H1 (cell line): ENCODE data around the gene FOXP4. TPM values are rescaled to one million over a fixed set of nuclear protein-coding genes. Genes with fewer than 3 reads are reported as not detected.
A peak's percentile ranks its signal among the peaks of the same experiment; 100 is the strongest.

ENCODE experiments used
- CTCF ChIA-PET: fragments of 300-600 bp; sonication (Branson Sonifier 250); formaldehyde crosslinking; loops from one replicate; lab custom pipeline; 2021; ENCODE audit not compliant: partially characterized antibody; lab: Charles Lee
- POLR2A ChIA-PET: fragments of 300-600 bp; sonication (Branson Sonifier 250); formaldehyde crosslinking; loops from one replicate; lab custom pipeline; 2021; ENCODE audit warnings: inconsistent platforms; ENCODE audit not compliant: partially characterized antibody; lab: Charles Lee
- DNase-seq, 2 experiments: peaks; one replicate each; pipeline versions ENCODE4 v3.0.0 to v3.0.0-alpha.2; 2010 to 2022; ENCODE audit warnings: low spot score in 2 of 2, low read depth in 1 of 2, mixed read lengths in 1 of 2
- FAIRE-seq: peaks from 2 replicates; lab custom pipeline; 2011; peaks lifted over from hg19 to GRCh38; lab: Jason Lieb, UNC
- H2AFZ ChIP-seq: 2 replicates; pipeline ENCODE4 v1.8.1; 2012; ENCODE audit warnings: low read length, inconsistent platforms
- H2AK5ac ChIP-seq: 2 replicates; pipeline ENCODE4 v1.6.1; 2013; ENCODE audit warnings: low read depth, low read length
- H2BK120ac ChIP-seq: replicated peaks from 2 replicates; pipeline ENCODE3; 2013; ENCODE audit warnings: low read depth, low read length, inconsistent platforms
- H2BK12ac ChIP-seq: 2 replicates; pipeline ENCODE4 v1.6.1; 2013; ENCODE audit warnings: low read depth, low read length
- H2BK15ac ChIP-seq: 2 replicates; pipeline ENCODE4 v1.6.1; 2013; ENCODE audit warnings: low read length
- H2BK20ac ChIP-seq: 2 replicates; pipeline ENCODE4 v1.6.1; 2013; ENCODE audit warnings: low read length
- H2BK5ac ChIP-seq: 2 replicates; pipeline ENCODE4 v1.6.1; 2013; ENCODE audit warnings: low read depth, low read length
- H3K14ac ChIP-seq: 2 replicates; pipeline ENCODE4 v1.6.1; 2013; ENCODE audit warnings: inconsistent platforms; ENCODE audit not compliant: insufficient read length
- H3K18ac ChIP-seq: 2 replicates; pipeline ENCODE4 v1.6.1; 2013; ENCODE audit warnings: low read length; ENCODE audit errors: extremely low read depth
- H3K23ac ChIP-seq: 2 replicates; pipeline ENCODE4 v1.6.1; 2013; ENCODE audit warnings: inconsistent platforms; ENCODE audit not compliant: insufficient read length
- H3K23me2 ChIP-seq: 2 replicates; pipeline ENCODE4 v1.6.1; 2013; ENCODE audit warnings: low read depth, low read length
- H3K27ac ChIP-seq: 2 replicates; pipeline ENCODE4 v1.6.1; 2011; ENCODE audit warnings: low read depth, low read length, inconsistent platforms
- H3K27me3 ChIP-seq, 4 experiments: replicated peaks in 1 of 4; 1 replicate in 1 of 4; 2 replicates in 3 of 4; pipeline versions ENCODE4 v1.6.1 to v1.8.1; 2011 to 2013; ENCODE audit warnings: low read length in 3 of 4, mild to moderate bottlenecking in 3 of 4, inconsistent platforms in 2 of 4, mixed read lengths in 2 of 4, moderate library complexity in 1 of 4; ENCODE audit not compliant: control insufficient read depth in 3 of 4, insufficient read depth in 3 of 4; ENCODE audit errors: extremely low read depth in 1 of 4
- H3K36me3 ChIP-seq, 4 experiments: 2 replicates each; pipeline versions ENCODE4 v1.6.1 to v1.8.1; 2011 to 2013; ENCODE audit warnings: mild to moderate bottlenecking in 4 of 4, low read length in 3 of 4, moderate library complexity in 2 of 4, control low read depth in 1 of 4, inconsistent platforms in 1 of 4; ENCODE audit not compliant: insufficient read depth in 4 of 4, control insufficient read depth in 2 of 4
- H3K4ac ChIP-seq: replicated peaks from 2 replicates; pipeline ENCODE3; 2013; ENCODE audit warnings: low read length, low read depth, mixed read lengths, inconsistent platforms; ENCODE audit not compliant: insufficient read length
- H3K4me1 ChIP-seq, 4 experiments: replicated peaks in 1 of 4; 1 replicate in 1 of 4; 2 replicates in 3 of 4; pipeline versions ENCODE4 v1.6.1 to v1.8.1; 2011 to 2013; ENCODE audit warnings: low read length in 3 of 4, inconsistent platforms in 2 of 4, mixed read lengths in 1 of 4; ENCODE audit not compliant: insufficient read depth in 4 of 4, control insufficient read depth in 3 of 4
- H3K4me2 ChIP-seq, 2 experiments: 2 replicates each; pipeline versions ENCODE4 v1.6.1 to v1.8.1; 2011 to 2013; ENCODE audit warnings: low read depth in 2 of 2, low read length in 2 of 2, control low read depth in 1 of 2, inconsistent platforms in 1 of 2, mild to moderate bottlenecking in 1 of 2; ENCODE audit not compliant: insufficient read depth in 1 of 2
- H3K4me3 ChIP-seq, 4 experiments: fragments of 200-600, 300-600 bp in 1 of 4; sonication (generic), shearing (Covaris generic), sonication (Bioruptor Twin) in 1 of 4; 2 replicates each; pipeline versions ENCODE4 v1.5.1 to v1.8.1; 2011 to 2016; ENCODE audit warnings: low read length in 4 of 4, low read depth in 3 of 4, control low read depth in 2 of 4, inconsistent platforms in 2 of 4, mild to moderate bottlenecking in 2 of 4, mixed read lengths in 1 of 4, moderate library complexity in 1 of 4; ENCODE audit not compliant: insufficient read depth in 2 of 4; ENCODE audit errors: extremely low read depth in 1 of 4
- H3K56ac ChIP-seq: replicated peaks from 2 replicates; pipeline ENCODE3; 2013; ENCODE audit warnings: low read depth, mild to moderate bottlenecking, mixed read lengths, low read length, inconsistent platforms; ENCODE audit not compliant: insufficient read length
- H3K79me1 ChIP-seq: 2 replicates; pipeline ENCODE4 v1.6.1; 2013; ENCODE audit warnings: low read depth, low read length, control low read depth
- H3K79me2 ChIP-seq, 2 experiments: 2 replicates each; pipeline versions ENCODE4 v1.6.1 to v1.8.1; 2012 to 2013; ENCODE audit warnings: low read length in 2 of 2, mild to moderate bottlenecking in 2 of 2, inconsistent platforms in 1 of 2; ENCODE audit not compliant: insufficient read depth in 2 of 2, control insufficient read depth in 1 of 2
- H3K9ac ChIP-seq, 4 experiments: replicated peaks in 1 of 4; 1 replicate in 1 of 4; 2 replicates in 3 of 4; pipeline versions ENCODE4 v1.6.1 to v1.8.1; 2011 to 2013; ENCODE audit warnings: low read depth in 3 of 4, low read length in 3 of 4, control low read depth in 2 of 4, mild to moderate bottlenecking in 2 of 4, moderate library complexity in 2 of 4, inconsistent platforms in 1 of 4; ENCODE audit errors: extremely low read depth in 1 of 4
- H3K9me3 ChIP-seq, 2 experiments: 2 replicates each; pipeline versions ENCODE4 v1.6.1 to v1.8.1; 2012 to 2013; ENCODE audit warnings: mild to moderate bottlenecking in 2 of 2, moderate library complexity in 2 of 2, control low read depth in 1 of 2, inconsistent platforms in 1 of 2, low read depth in 1 of 2, low read length in 1 of 2, mixed read lengths in 1 of 2; ENCODE audit not compliant: insufficient read depth in 2 of 2
- H4K20me1 ChIP-seq, 2 experiments: replicated peaks in 1 of 2; 2 replicates each; pipeline versions ENCODE3 to v1.8.1; 2011 to 2013; ENCODE audit warnings: inconsistent platforms in 2 of 2, low read length in 2 of 2, mild to moderate bottlenecking in 1 of 2; ENCODE audit not compliant: insufficient read depth in 2 of 2, control insufficient read depth in 1 of 2
- H4K5ac ChIP-seq: 2 replicates; pipeline ENCODE4 v1.6.1; 2013; ENCODE audit warnings: low read length, low read depth, mixed read lengths, inconsistent platforms; ENCODE audit not compliant: insufficient read length
- H4K8ac ChIP-seq: 2 replicates; pipeline ENCODE4 v1.8.0; 2013; ENCODE audit warnings: mild to moderate bottlenecking, moderate library complexity, low read length, inconsistent platforms; ENCODE audit not compliant: insufficient read depth; ENCODE audit errors: extremely low read depth
- H4K91ac ChIP-seq: replicated peaks from 2 replicates; pipeline ENCODE3; 2013; ENCODE audit warnings: low read length, mixed read lengths, inconsistent platforms; ENCODE audit not compliant: insufficient read length
- NANOG ChIP-seq: IDR thresholded peaks from 2 replicates; pipeline ENCODE4 v1.6.1; 2011; ENCODE audit warnings: low read length, low read depth, mild to moderate bottlenecking, inconsistent platforms; ENCODE audit not compliant: insufficient read depth, poor library complexity, severe bottlenecking
- TAF7 ChIP-seq: optimal IDR thresholded peaks from 2 replicates; pipeline ENCODE3; 2011; ENCODE audit warnings: low read depth, mild to moderate bottlenecking, inconsistent platforms, low read length, moderate library complexity, borderline replicate concordance
- WGBS, 2 experiments: shearing (Covaris generic) in 1 of 2; methylation state at CpG; one replicate each; pipeline versions ENCODE4 v1.1.6 to v1.1.7; 2013 to 2015; ENCODE audit warnings: low lambda C conversion rate in 2 of 2, mixed read lengths in 2 of 2, inconsistent platforms in 1 of 2, low coverage in 1 of 2, missing lambda C conversion rate in 1 of 2; ENCODE audit not compliant: insufficient replicate concordance in 2 of 2, insufficient coverage in 1 of 2, insufficient read length in 1 of 2; ENCODE audit errors: extremely low coverage in 1 of 2, missing lambda C conversion rate in 1 of 2; 5-methylcytosine and 5-hydroxymethylcytosine counted together
- polyA plus RNA-seq, 7 experiments: library from polyadenylated mRNA; depleted of rRNA in 3 of 7; stranded (reverse) in 5 of 7; unstranded in 2 of 7; fragments of >200 nt in 5 of 7; fragments of 200-250 nt in 2 of 7; gene quantifications; 1 replicate in 5 of 7; 2 replicates in 1 of 7; 4 replicates in 1 of 7; pipeline versions ENCODE4 v1.2.1 to v1.2.3, GENCODE V29; 2011 to 2013; ENCODE audit warnings: missing spikeins in 2 of 7, mixed read lengths in 2 of 7
- total RNA-seq: library from RNA; stranded (reverse); fragmentation: NEBNext Ultra II Directional; extraction: Animal tissue kit (Norgen Biotek cat#: 25700); gene quantifications from 2 replicates; pipeline ENCODE4 v1.2.1, GENCODE V29; 2021

The FOXP4 gene
- total and polyA plus RNA-seq, 2 of the 8 experiments (the other 6 are each of a cell fraction or from before 2014, with no cell fraction given): 4.8 to 13.3 TPM

DNA sequence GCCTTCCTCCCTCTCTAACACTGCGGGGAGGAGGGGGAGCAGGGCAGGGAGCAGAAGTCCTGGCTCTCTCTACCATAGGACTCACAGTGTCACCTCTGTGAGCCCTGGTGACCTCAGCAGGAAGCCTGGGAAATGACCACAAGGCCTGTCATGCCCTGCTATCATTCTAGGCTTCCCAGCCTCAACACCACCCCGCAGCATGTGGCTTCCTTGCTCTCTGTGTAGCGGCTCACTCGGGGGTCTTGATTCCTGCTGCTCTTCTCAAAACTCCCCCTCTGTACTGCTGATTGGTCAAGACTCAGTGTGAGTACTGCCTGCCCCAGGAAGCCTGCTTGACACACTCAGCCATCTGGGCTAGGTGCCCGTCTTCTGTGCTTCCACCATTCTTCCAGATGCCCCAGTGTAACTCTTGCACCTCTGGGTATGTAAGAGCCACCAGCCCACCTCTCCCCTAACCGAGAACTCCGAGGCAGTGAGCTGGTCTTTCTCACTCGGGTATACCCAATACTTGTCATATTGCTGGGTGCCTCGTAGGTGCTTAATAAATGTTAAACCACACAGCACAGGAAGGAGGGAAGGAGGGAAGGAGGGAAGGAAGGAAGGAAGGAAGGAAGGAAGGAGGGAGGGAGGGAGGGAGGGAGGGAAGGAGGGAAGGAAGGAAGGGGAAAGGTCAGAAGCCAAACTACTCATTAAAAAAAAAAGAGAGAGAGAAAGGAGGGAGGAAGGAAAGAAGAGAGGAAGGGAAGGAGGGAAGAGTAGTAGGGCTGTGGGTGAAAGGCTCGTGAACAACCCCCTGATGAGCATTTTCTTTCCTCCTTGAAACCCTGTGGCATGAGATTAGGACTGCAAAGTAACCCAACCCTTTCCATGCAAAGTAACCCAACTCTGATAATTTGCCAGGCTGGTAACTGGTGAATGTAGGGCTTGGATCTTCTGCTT is 97.0 kb downstream of the FOXP4 start:
- FAIRE-seq (no peak), DNase-seq (no peak)
- Histone ChIP-seq H4K5ac (no peak overlapping the region), H2BK5ac (0 out of 2 replicates have a peak overlapping the region, but pooled peaks have one; percentile 3), H3K27ac (no peak overlapping the region), H3K18ac (peak overlapping the region; percentile 20; the same call in 1 of the 2 replicates), H3K4ac (peak overlapping the region; percentile 39), H3K4me3 (no peak overlapping the region), H3K79me1 (peaks cover 2% of the 10 kb centered on the region; the same call in 1 of the 2 replicates), H3K9me3 (no peaks in the 10 kb centered on the region), H4K91ac (no peak overlapping the region), H2BK120ac (no peak overlapping the region), H4K20me1 (peaks cover 5 to 14% of the 10 kb centered on the region in 2 experiments), H2AK5ac (no peak overlapping the region), H3K27me3 (peaks cover 0 to 32% (median 16%) of the 10 kb centered on the region in 4 experiments; a peak in 5 of 7 replicates), H4K8ac (no peak overlapping the region), H3K4me2 (no peak overlapping the region), H3K9ac (no peak overlapping the region), H2BK12ac (no peak overlapping the region), H3K23ac (no peak overlapping the region), H3K79me2 (peaks cover 0 to 5% of the 10 kb centered on the region in 2 experiments; a peak in 1 of 4 replicates), H3K14ac (no peak overlapping the region), H2BK15ac (no peak overlapping the region), H3K23me2 (peaks cover 11% of the 10 kb centered on the region), H2BK20ac (0 out of 2 replicates have a peak overlapping the region, but pooled peaks have one; percentile 8), H3K4me1 (peaks cover 8 to 54% (median 39%) of the 10 kb centered on the region in 4 experiments), H2AFZ (no peak overlapping the region), H3K36me3 (peaks cover 0 to 8% (median 0%) of the 10 kb centered on the region in 4 experiments; a peak in 4 of 8 replicates), H3K56ac (no peak overlapping the region)
- POLR2A ChIA-PET: interaction anchor here (1.2 to 1.3 kb wide), 3 partner anchors 14 to 40 kb away, joined by 3 to 6 read pairs (median 4); no protein-coding TSS in a partner anchor
- TF ChIP-seq TAF7: no peak
- no peak for TF ChIP-seq NANOG
- CTCF ChIA-PET: interaction anchor here (1.0 to 6.5 kb wide), 9 partner anchors 9 to 56 kb away, joined by 3 to 32 read pairs (median 4); no protein-coding TSS in a partner anchor
- 75% methylated on average over 10 of the region's 10 CpGs; no CpG with 5 or more reads in 1 of the 2 experiments for WGBS, 2 experiments
